NCI-H345 (cell line): ENCODE data around the gene CPA5.
A peak's percentile ranks its signal among the peaks of the same experiment; 100 is the strongest.

Experiments used
- DNase-seq: peaks from one replicate; lab custom pipeline; 2025; lab: John Stamatoyannopoulos, UW

The CPA5 gene

GRCh38 chr7:130397051-130397757, 52.6 kb downstream of the CPA5 start:
- DNase-seq: no peak

DNA sequence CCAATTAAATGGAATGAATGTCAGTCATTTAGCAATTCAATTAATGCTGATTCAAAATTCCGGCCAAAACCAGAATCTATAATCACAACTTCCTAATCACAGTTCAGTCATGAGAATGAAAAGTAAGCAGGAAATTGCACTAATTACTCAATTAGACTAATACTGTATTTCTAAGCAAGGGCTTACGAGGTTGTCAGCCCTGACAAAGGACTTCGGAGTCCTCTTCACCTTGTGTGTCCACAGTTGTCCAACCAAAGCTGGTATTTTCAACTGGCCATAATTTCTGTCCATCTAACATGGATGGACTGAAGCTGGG, 53.1 kb downstream of the CPA5 start:
- no peak for DNase-seq

DNA sequence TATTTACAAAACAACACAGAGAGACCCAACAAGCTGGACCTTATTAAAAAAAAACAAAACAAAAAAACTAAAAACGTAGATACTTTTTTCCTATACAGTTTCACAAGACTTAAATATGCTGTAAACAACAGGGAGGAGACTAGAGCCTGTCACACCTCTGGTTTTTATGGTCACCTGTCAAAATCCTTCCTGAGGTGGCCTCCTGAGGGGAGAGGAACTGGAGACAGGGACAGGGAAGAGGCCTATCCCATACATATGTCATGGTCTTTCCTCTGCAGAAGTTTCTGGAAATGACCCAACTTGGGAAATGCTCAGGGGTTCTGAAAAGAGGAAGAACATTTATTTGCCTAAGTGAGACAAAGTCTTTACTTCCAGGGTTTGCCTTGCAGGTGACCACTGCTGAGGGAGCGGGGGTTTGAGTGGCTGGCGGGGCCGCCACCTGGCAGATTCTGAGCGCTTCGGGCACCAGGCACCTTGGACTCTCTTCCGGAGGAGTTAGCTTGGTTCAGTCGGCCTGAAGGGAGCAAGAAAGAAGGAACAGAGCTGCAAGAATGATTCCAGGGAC, 54.0 kb downstream of the CPA5 start:
- DNase-seq: no peak

- DNase-seq: no peak
Measured at GRCh38 chr7:130400120-130400572, 55.5 kb downstream of the CPA5 start.

DNA sequence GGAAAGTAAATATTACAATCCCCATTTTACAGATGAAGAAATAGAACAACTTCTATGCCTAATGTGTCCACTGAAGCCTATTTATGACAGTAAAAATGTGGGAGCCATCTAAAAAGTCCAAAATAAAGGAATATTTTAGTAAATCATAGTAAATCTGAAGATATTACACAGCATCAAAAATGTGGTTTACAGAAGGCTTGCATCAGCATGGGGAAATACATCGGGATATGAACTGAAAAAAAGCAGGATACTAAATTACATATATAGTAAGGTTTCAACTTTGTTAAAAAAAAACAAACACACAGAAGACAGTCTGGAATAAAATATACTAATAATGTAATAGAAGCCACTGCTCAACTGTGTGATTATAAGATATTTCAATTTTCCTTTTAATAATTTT, 56.5 kb downstream of the CPA5 start:
- no peak for DNase-seq

- no peak for DNase-seq
Measured at GRCh38 chr7:130401578-130401977, 57.0 kb downstream of the CPA5 start.

- DNase-seq: no peak
Measured at GRCh38 chr7:130405003-130405402, 60.4 kb downstream of the CPA5 start.

GRCh38 chr7:130409067-130409711, 64.6 kb downstream of the CPA5 start:
- DNase-seq: peak; percentile 4

DNA sequence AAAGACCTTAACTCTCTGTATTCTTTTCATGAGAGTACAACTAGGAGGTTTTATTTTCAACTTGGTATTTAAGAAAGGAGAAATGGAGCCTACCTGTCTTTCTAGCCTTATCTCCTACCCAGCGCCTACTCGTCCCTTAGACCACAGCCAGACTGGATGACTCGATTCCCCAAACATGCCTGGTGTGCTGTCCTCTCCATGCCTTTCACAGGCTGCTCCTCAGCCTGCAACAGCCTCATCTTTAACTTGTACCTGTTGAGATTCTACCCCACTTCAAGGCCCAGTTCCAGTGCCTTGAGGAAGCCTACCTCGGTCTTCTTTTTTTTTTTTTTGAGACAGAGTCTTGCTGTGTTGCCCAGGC, 65.1 kb downstream of the CPA5 start:
- DNase-seq: no peak

DNA sequence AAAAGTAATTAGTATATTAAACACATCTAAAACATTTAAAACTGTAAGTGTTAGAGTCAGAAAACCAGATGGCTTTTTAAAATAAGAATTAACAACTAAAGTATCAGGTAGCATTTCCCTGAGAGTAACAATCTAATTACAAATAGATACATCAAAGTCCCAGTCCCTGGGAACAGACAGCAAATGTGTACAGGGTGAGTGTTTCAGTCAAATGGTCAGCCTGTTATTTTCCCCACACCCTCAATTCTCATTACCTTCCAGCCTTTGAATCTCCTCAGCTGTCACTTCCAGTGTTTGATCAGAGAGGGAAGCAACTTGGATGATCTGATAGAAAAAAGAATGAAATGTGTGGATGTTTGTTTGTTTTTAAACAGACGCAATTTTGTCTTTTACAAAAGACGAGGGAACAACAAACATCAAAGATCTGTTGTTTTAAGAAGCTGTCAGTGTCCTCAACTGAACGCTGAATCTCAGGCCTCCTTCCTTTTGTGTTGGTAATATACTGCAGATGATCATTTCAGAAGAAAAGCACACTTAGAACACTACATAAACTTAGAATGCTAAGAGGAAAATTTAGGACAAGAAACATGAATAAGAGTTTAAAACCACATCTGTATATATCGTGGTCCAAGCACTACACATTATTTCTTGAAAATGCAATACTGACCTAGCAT, 66.4 kb downstream of the CPA5 start:
- no peak for DNase-seq

- DNase-seq: no peak
Measured at GRCh38 chr7:130413201-130413600, 68.6 kb downstream of the CPA5 start.

- no peak for DNase-seq
Measured at GRCh38 chr7:130415006-130415405, 70.4 kb downstream of the CPA5 start.

DNA sequence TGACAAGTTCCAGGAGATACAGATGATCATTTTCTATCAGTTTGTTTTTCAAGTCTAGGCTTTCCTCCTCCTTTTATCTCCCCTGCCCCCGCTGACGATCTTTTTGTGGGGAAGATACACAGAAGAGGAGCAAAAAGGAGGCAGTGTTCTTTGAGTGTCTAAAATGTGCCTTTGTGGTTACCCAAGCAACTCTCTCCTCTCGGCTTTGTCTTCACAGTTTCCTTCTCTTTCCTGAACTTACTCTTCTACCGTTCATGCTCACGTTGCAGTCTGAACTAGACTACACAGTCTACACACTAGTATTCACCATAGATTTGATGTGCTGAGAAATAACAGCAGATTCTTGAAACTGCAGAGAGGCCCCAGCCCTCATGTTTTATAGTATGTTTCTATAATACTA, 72.6 kb downstream of the CPA5 start:
- DNase-seq: no peak

GRCh38 chr7:130418306-130418705, 73.7 kb downstream of the CPA5 start:
- no peak for DNase-seq
